ENCODE results near the gene PCGF3. TPM values are rescaled to one million over a fixed set of nuclear protein-coding genes. Genes with fewer than 3 reads are reported as not detected.

The PCGF3 gene
- total and polyA plus RNA-seq, 7 experiments from 2014 or later = 3.8 to 66.8 (median 36.2) TPM

DNA sequence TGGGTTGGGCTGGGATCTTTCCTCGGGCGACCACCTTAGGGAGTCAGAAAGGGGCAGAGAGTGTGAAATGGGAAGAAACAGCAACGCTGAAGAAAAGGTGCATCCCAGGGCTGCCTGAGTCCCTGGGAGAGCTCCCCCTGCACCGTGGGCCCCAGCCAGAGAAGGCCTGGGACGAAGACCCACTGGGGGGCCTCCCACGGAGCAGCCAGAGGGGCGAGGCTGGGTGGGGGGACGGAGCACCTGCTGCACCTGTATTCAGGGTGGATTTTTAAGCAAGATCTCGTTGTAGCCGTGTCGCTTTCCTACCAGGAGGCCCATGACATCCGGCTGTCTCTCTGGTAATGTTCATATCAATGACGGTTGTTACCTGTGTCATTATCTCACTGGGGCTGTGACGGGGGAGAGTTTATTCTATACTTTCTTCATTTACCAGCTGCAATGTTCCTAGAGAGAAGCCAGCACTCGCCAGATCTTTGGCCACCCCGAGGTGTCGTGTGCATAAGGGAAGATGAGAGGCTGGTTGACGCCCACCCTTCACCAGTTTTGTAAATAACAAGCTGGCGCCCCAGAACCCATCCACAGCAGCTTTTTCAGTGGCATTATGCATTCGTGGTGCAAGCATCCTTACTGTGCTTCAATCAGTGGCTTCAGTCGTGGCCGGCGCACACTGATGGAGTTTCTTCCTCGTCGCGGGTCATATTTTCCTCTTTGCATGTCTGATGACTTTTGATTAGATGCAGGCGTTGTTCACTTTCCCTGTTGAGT is 5.6 kb upstream of the PCGF3 start:
- CTCF ChIA-PET = no interaction called here
- ATAC-seq = no peak
- no peaks in the 10 kb centered on the region for H3K27me3 ChIP-seq (ENCODE audit: control insufficient read depth in 2 of 2, insufficient read depth in 2 of 2, low read length in 2 of 2)
- H3K9me3 ChIP-seq (ENCODE audit: control insufficient read depth in 2 of 3, low read length in 3 of 3) = no peaks in the 10 kb centered on the region
- Mint-ChIP-seq H3K9me3 (peaks cover 0 to 3% (median 0%) of the 10 kb centered on the region in 11 donors), H3K36me3 (peaks cover 0 to 3% (median 0%) of the 10 kb centered on the region in 5 donors), H3K4me3 (peak overlapping the region in 1 of 10 donors; percentile 81), H3K27me3 (peaks cover 0 to 5% (median 0%) of the 10 kb centered on the region in 5 donors), H3K27ac (peak overlapping the region in 2 of 9 donors; percentile 75 to 96), H3K4me1 (peaks cover 0 to 18% (median 4%) of the 10 kb centered on the region in 7 donors)
- H3K36me3 ChIP-seq (ENCODE audit: control insufficient read depth in 2 of 3, insufficient read depth in 3 of 3, low read length in 3 of 3) = no peaks in the 10 kb centered on the region
- no peak for DNase-seq
- POLR2A ChIA-PET = no interaction called here
- no peak overlapping the region for H3K27ac ChIP-seq (ENCODE audit: low read depth, low read length)
- peaks cover 1 to 2% of the 10 kb centered on the region in 2 donors for H3K4me1 ChIP-seq (ENCODE audit: control insufficient read depth in 2 of 2, insufficient read depth in 2 of 2, low read length in 2 of 2)
- intact Hi-C loops (cut with micrococcal nuclease) = no loop called here
- no peak overlapping the region for H3K4me3 ChIP-seq (ENCODE audit: low read length)

DNA sequence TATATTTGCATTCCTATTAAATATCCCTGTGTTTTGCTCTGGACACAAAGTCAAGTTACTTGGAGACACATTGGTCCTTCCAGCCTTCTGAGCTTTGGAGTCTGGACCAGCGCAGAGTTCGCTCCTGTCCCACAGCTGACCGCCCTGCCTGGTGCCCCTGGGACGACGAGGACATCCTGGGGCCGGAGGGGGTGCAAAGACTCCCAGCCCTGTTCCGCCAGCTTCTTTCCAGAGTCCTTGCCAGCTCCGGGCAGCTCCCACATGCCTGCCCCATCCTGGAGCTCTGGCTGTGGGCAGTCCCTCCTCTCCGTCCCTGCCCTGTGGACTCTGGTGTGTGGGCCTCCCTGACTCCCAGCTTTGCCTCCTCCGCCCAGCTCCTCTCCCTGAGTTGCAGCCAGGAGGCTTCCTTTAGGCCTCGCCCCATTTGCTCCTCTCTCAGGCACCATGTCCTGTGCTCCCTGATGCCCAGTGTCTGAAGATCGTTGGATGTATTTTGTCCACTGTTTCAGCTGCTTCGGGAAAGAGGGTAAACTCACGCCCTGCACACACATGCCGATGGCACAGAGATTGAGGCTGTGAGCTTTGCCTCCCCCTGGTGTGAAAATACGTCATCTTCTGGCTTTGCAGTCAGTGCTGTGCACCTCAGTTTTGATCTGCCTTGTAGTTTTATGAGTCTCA is 4.9 kb upstream of the PCGF3 start:
- Histone ChIP-seq H3K4me1 (ENCODE audit: control insufficient read depth in 2 of 2, insufficient read depth in 2 of 2, low read length in 2 of 2) (peaks cover 5% of the 10 kb centered on the region in 2 donors), H3K27me3 (ENCODE audit: control insufficient read depth in 2 of 2, insufficient read depth in 2 of 2, low read length in 2 of 2) (no peaks in the 10 kb centered on the region), H3K36me3 (ENCODE audit: control insufficient read depth in 2 of 3, insufficient read depth in 3 of 3, low read length in 3 of 3) (no peaks in the 10 kb centered on the region), H3K9me3 (ENCODE audit: control insufficient read depth in 2 of 3, low read length in 3 of 3) (no peaks in the 10 kb centered on the region), H3K4me3 (ENCODE audit: low read length) (no peak overlapping the region), H3K27ac (ENCODE audit: low read depth, low read length) (no peak overlapping the region)
- Mint-ChIP-seq H3K27me3 (peaks cover 0 to 3% (median 0%) of the 10 kb centered on the region in 5 donors), H3K27ac (peak overlapping the region in 2 of 9 donors; percentile 16 to 64), H3K4me1 (peaks cover 0 to 22% (median 4%) of the 10 kb centered on the region in 7 donors), H3K4me3 (peak overlapping the region in 1 of 10 donors; percentile 20), H3K9me3 (peaks cover 0 to 3% (median 0%) of the 10 kb centered on the region in 11 donors), H3K36me3 (peaks cover 0 to 3% (median 0%) of the 10 kb centered on the region in 5 donors)
- ChIA-PET POLR2A (no interaction called here), CTCF (no interaction called here)
- intact Hi-C loops (cut with micrococcal nuclease) = no loop called here
- DNase-seq (no peak), ATAC-seq (no peak)

DNA sequence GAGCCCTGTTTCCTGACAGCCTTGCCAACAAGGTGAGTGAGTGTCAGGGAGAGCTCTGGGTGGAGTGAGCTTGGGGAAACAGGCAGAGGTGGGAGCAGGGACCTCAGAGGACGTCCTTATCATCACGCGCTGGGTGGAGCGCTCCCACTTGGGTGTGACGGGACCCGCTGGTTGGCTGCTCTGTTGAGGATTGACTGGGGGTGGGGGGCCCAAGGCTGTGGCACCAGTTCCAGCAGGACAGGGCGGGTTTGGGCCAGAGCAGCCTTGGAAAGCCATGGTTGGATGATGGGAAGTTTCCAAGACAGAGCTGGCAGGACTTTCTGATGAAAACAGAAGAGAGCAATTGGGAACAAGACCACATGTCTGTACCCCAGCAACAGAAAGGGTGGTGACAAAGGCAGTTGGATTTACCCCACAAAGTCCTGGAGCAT is 3.0 kb upstream of the PCGF3 start:
- peaks cover 0 to 3% (median 0%) of the 10 kb centered on the region in 5 donors for H3K36me3 Mint-ChIP-seq
- DNase-seq (no peak), ATAC-seq (no peak)
- Histone ChIP-seq H3K27ac (ENCODE audit: low read depth, low read length) (no peak overlapping the region), H3K4me3 (ENCODE audit: low read length) (no peak overlapping the region), H3K9me3 (ENCODE audit: control insufficient read depth in 2 of 3, low read length in 3 of 3) (no peaks in the 10 kb centered on the region), H3K27me3 (ENCODE audit: control insufficient read depth in 2 of 2, insufficient read depth in 2 of 2, low read length in 2 of 2) (no peaks in the 10 kb centered on the region), H3K4me1 (ENCODE audit: control insufficient read depth in 2 of 2, insufficient read depth in 2 of 2, low read length in 2 of 2) (peaks cover 5 to 9% of the 10 kb centered on the region in 2 donors), H3K36me3 (ENCODE audit: control insufficient read depth in 2 of 3, insufficient read depth in 3 of 3, low read length in 3 of 3) (no peaks in the 10 kb centered on the region)
- H3K4me1 Mint-ChIP-seq = peaks cover 0 to 22% (median 5%) of the 10 kb centered on the region in 7 donors
- peak overlapping the region in 2 of 10 donors; percentile 7 to 47 for H3K4me3 Mint-ChIP-seq
- no peaks in the 10 kb centered on the region for H3K27me3 Mint-ChIP-seq
- H3K27ac Mint-ChIP-seq = peak overlapping the region in 1 of 9 donors; percentile 60
- ChIA-PET POLR2A (no interaction called here), CTCF (no interaction called here)
- intact Hi-C loops (cut with micrococcal nuclease) = no loop called here
- peaks cover 0 to 3% (median 0%) of the 10 kb centered on the region in 11 donors for H3K9me3 Mint-ChIP-seq

DNA sequence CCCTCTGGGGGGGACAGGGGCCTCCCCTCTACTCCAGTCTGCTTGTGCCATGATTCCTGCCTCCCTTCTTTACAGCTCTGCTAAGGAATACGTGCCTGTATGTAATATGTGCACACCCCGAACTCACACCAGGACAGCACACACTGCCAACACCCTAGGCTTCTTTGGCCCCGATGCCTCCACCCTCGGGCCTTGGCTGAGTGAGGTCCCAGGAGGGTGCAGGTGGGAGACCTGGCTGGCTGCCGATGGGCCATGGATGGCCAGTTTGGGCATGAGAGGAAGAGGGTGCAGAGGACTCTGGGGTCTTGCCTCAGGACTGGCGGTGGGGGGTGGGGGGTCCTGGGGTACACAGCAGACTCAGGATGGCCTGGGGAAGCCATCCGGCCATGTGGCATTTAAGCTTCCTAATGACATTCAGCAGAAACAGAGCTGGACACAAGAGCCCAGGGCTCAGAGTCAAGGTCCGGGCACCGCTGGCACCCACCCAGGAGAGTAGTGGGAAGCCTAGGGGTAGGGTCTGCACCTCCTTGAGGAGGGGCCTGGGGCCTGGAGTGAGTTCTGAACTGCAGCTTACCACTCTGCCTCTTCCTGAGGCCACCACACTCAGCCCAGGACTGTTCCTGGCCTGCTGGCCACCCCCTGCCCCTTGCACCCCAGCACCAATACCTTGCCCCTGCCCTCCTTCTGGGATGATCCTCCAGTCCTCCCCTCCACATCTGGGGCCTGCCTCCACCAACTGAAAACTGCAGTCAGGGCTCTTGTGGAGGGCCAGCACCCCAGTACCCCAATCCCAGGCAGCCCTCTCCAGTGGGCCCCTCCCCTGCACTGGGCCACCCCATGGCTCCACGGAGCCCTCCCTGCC is 2.1 kb upstream of the PCGF3 start:
- POLR2A ChIA-PET = no interaction called here
- Mint-ChIP-seq H3K27ac (no peak overlapping the region), H3K4me3 (peak overlapping the region in 1 of 10 donors; percentile 87), H3K4me1 (peaks cover 2 to 23% (median 10%) of the 10 kb centered on the region in 7 donors), H3K9me3 (peaks cover 0 to 3% (median 0%) of the 10 kb centered on the region in 11 donors), H3K27me3 (no peaks in the 10 kb centered on the region), H3K36me3 (peaks cover 0 to 4% (median 0%) of the 10 kb centered on the region in 5 donors)
- CTCF ChIA-PET = no interaction called here
- intact Hi-C loops (cut with micrococcal nuclease) = loop anchor here (2.0 kb wide), 3 partner anchors 229 to 367 kb away; partner anchors contain the start of genes FGFRL1 (in 1 of the 2), GAK (in 1 of the 2), TMEM175 (in 1 of the 2) and ZNF141 (in 1 of the 2)
- DNase-seq = no peak
- Histone ChIP-seq H3K27ac (ENCODE audit: low read depth, low read length) (no peak overlapping the region), H3K9me3 (ENCODE audit: control insufficient read depth in 2 of 3, low read length in 3 of 3) (no peaks in the 10 kb centered on the region), H3K27me3 (ENCODE audit: control insufficient read depth in 2 of 2, insufficient read depth in 2 of 2, low read length in 2 of 2) (no peaks in the 10 kb centered on the region), H3K4me3 (ENCODE audit: low read length) (no peak overlapping the region), H3K4me1 (ENCODE audit: control insufficient read depth in 2 of 2, insufficient read depth in 2 of 2, low read length in 2 of 2) (peaks cover 8 to 9% of the 10 kb centered on the region in 2 donors), H3K36me3 (ENCODE audit: control insufficient read depth in 2 of 3, insufficient read depth in 3 of 3, low read length in 3 of 3) (no peaks in the 10 kb centered on the region)
- ATAC-seq = no peak

DNA sequence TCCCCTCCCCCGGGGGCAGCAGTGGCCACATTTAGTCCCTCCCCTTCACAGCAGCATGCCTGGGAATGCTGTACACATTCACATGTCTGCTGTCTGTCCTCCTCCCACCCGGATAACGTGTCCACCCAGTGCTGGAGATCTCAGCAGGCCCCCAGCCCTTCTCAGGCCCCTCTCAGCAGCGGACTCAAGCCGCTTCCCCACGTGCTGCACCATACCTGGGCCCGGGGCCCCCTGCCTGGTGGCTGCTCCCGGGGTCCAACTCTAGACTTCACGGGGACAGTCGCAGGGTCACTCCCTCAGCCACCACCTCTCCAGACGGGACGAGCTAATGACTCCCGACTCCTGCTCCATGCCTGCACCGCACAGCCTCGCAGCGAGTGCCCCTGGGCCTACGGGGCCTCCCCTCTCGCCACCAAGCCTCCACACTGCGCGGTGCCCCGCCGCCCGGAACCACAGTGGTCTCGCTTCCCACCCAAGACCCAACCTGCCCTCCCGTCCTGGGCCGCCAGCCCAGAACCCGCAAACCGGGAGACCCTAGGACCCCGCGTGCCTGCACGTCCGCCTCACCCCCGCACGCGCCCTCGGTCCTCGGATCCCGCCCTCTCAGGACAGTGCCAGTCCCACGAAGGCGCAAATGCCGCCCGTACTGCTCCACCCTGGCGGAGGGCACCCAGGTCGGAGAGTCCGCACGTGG is 1.3 kb upstream of the PCGF3 start:
- no peak for ATAC-seq
- no peaks in the 10 kb centered on the region for H3K27me3 ChIP-seq (ENCODE audit: control insufficient read depth in 2 of 2, insufficient read depth in 2 of 2, low read length in 2 of 2)
- POLR2A ChIA-PET = no interaction called here
- H3K4me1 Mint-ChIP-seq = peaks cover 10 to 23% (median 18%) of the 10 kb centered on the region in 7 donors
- peak overlapping the region in 6 of 10 donors; percentile 27 to 96 (median 76) for H3K4me3 Mint-ChIP-seq
- intact Hi-C loops (cut with micrococcal nuclease) = loop anchor here (2.0 kb wide), 3 partner anchors 228 to 368 kb away; partner anchors contain the start of genes FGFRL1 (in 1 of the 2), GAK (in 1 of the 2), TMEM175 (in 1 of the 2) and ZNF141 (in 1 of the 2)
- CTCF ChIA-PET = no interaction called here
- no peak for DNase-seq
- no peak overlapping the region for H3K27ac ChIP-seq (ENCODE audit: low read depth, low read length)
- H3K4me3 ChIP-seq (ENCODE audit: low read length) = no peak overlapping the region
- no peaks in the 10 kb centered on the region for H3K27me3 Mint-ChIP-seq
- H3K36me3 ChIP-seq (ENCODE audit: control insufficient read depth in 2 of 3, insufficient read depth in 3 of 3, low read length in 3 of 3) = no peaks in the 10 kb centered on the region
- H3K4me1 ChIP-seq (ENCODE audit: control insufficient read depth in 2 of 2, insufficient read depth in 2 of 2, low read length in 2 of 2) = peaks cover 9 to 11% of the 10 kb centered on the region in 2 donors
- H3K27ac Mint-ChIP-seq = peak overlapping the region in 2 of 9 donors; percentile 51 to 55
- H3K36me3 Mint-ChIP-seq = peaks cover 0 to 8% (median 0%) of the 10 kb centered on the region in 5 donors
- peaks cover 0 to 2% (median 0%) of the 10 kb centered on the region in 11 donors for H3K9me3 Mint-ChIP-seq
- H3K9me3 ChIP-seq (ENCODE audit: control insufficient read depth in 2 of 3, low read length in 3 of 3) = no peaks in the 10 kb centered on the region

All from naive thymus-derived CD4-positive, alpha-beta T cell (primary cell).